Measurements from ENCODE around the gene SLC16A7.
"Not testable (repeated sequence)": the region's sequence is repeated elsewhere in the genome, so short reads cannot be mapped to it uniquely, and the experiment has no call there.

The SLC16A7 gene

GRCh38 chr12:59595883-59596540 is at the start of gene SLC16A7:
Gene SLC16A7 (plus strand): TSS chr12:59596029. CDS start chr12:59704802, 108,773 bp downstream.
- peak; percentile 78 to 81 for DNase-seq

GRCh38 chr12:59548930-59549329 is 46.9 kb upstream of the SLC16A7 start:
- no peak for DNase-seq

- peak; percentile 73 to 81 for DNase-seq
Observed at GRCh38 chr12:59559696-59560095, 36.1 kb upstream of the SLC16A7 start.

GRCh38 chr12:59570145-59570544 is 25.7 kb upstream of the SLC16A7 start:
- no peak for DNase-seq

GRCh38 chr12:59574406-59574805 is 21.4 kb upstream of the SLC16A7 start:
- no peak for DNase-seq

- DNase-seq: no peak
Observed at GRCh38 chr12:59575826-59576225, 20.0 kb upstream of the SLC16A7 start.

- no peak for DNase-seq
Observed at GRCh38 chr12:59578254-59578653, 17.6 kb upstream of the SLC16A7 start.

GRCh38 chr12:59579631-59580030 is 16.2 kb upstream of the SLC16A7 start:
- no peak for DNase-seq

- no peak for DNase-seq
Observed at GRCh38 chr12:59580050-59580449, 15.8 kb upstream of the SLC16A7 start.

GRCh38 chr12:59583003-59583712 is 12.7 kb upstream of the SLC16A7 start:
- no peak for DNase-seq

- DNase-seq: no peak
Observed at GRCh38 chr12:59587710-59588109, 8.1 kb upstream of the SLC16A7 start.

- no peak for DNase-seq
Observed at GRCh38 chr12:59593761-59594160, 2.1 kb upstream of the SLC16A7 start.

GRCh38 chr12:59594943-59595500 is 807 bp upstream of the SLC16A7 start:
- peak; percentile 38 to 44 for DNase-seq

- DNase-seq: no peak
Observed at GRCh38 chr12:59595565-59595882, 305 bp upstream of the SLC16A7 start.

GRCh38 chr12:59597385-59597781 is 1.6 kb downstream of the SLC16A7 start:
- peak; percentile 85 to 92 for DNase-seq

GRCh38 chr12:59600171-59600570 is 4.3 kb downstream of the SLC16A7 start:
- DNase-seq: peak; percentile 54 to 69

- DNase-seq: no peak
Observed at GRCh38 chr12:59603754-59604153, 7.9 kb downstream of the SLC16A7 start.

GRCh38 chr12:59612823-59613434 is 17.1 kb downstream of the SLC16A7 start:
- DNase-seq: not testable (repeated sequence)

GRCh38 chr12:59615392-59616165 is 19.8 kb downstream of the SLC16A7 start:
- no peak for DNase-seq

GRCh38 chr12:59619461-59620240 is 23.8 kb downstream of the SLC16A7 start:
- DNase-seq: no peak

GRCh38 chr12:59620326-59620725 is 24.5 kb downstream of the SLC16A7 start:
- peak; percentile 76 to 78 for DNase-seq

Data from AML-193 (cell line).